Right lobe of liver (tissue), 4 donors: ENCODE measurements around the gene DENND2A.

ENCODE experiments used
- CTCF ChIP-seq, 4 donors: fragments of 200-600 bp in 3 of 4; fragments of 450-650 bp in 1 of 4; IDR thresholded peaks; one replicate each; pipeline versions ENCODE4 v1.5.1 to v1.8.0; 2016 to 2022; ENCODE audit warnings: antibody characterized with exemption in 4 of 4, mild to moderate bottlenecking in 2 of 4
- POLR2A ChIP-seq: fragments of 450-650 bp; IDR thresholded peaks from one replicate; pipeline ENCODE4 v1.6.1; 2017; ENCODE audit warnings: antibody characterized with exemption, mild to moderate bottlenecking
- donor health status: DM: no; HTN: no; CAD: no.
- donor health status: DM: no; HTN: no; CAD: no.
- donor health status: DM: no; HTN: yes; CAD: no.

GRCh38 chr7:140594131-140594691 lies 46.4 kb downstream of the DENND2A start:
- TF ChIP-seq CTCF (IDR thresholded peaks at IDR 0.05) (no peak), POLR2A (no peak)
